Fibroblast of skin of right quadriceps (primary cell): Measurements from ENCODE around the gene LRP2BP.
"Not testable (repeated sequence)": the region's sequence is repeated elsewhere in the genome, so short reads cannot be mapped to it uniquely, and the experiment has no call there.

Experiments used
- DNase-seq: peaks from one replicate; pipeline ENCODE4 v3.0.0-alpha.2; 2013

LRP2BP gene

GRCh38 chr4:185394568-185395237 lies 1.0 kb downstream of the LRP2BP start:
- peak; percentile 31 for DNase-seq

GRCh38 chr4:185392156-185392555 lies 3.6 kb downstream of the LRP2BP start:
- no peak for DNase-seq

GRCh38 chr4:185390941-185391340 lies 4.8 kb downstream of the LRP2BP start:
- DNase-seq = no peak

DNA sequence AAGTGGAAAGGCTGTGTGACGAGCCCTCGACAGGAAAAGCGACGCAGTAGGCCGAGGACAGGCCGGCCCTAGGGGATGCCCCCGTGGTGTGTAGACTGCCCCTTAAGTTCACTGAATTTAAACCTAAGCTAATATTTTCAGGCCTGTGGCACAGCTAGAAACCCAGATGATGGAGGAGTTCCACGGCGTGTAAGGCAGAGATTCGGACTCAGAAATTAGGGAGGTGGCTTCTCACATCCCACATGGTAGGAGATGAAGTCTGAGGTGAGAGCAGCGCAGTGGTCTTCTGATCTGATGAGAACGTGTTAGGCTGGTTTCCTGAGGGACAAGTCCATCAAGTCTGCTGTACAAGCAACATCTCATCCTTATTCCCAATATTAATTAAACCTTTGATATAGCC lies 7.8 kb downstream of the LRP2BP start:
- DNase-seq = no peak

DNA sequence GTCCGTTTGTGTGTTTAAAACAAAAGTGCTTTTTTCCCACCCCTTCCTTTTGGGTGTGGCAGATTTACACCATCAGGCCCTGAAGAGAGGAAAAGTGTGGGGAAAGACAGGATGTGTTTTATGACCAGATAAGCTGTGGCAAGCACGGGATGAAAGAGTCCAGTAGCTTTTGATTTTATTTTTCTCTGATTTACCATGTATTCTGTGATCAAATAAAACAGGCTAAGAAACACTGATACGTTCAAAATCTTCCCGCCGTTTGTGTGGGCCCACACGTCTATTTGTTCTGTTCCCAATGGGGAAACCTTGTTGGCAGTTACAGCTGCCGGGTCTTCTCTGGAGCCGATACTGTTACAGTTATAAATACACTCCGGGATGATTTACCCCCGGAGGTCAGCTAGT lies 10.8 kb downstream of the LRP2BP start:
- DNase-seq = peak; percentile 26

DNA sequence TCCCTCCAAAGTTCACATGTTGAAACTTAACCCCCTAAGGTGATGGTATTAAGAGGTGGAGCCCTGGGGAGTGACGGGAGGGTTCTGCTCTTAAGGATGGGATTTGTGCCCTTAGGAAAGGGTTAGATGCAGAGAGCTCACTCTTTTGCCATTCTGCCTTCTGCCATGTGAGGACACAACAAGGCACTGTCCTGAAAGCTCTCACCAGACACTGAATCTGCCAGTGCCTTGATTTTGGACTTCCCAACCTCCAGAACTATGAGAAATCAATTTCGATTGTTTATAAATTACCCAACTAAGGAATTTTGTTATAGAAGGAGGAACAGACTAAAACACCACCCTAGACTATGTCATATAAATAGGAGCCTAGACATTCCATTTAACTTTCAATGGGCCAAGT lies 11.7 kb downstream of the LRP2BP start:
- DNase-seq = no peak

GRCh38 chr4:185383451-185383850 lies 12.3 kb downstream of the LRP2BP start:
- DNase-seq = no peak

- no peak for DNase-seq
Measured at GRCh38 chr4:185382754-185383153, 13.0 kb downstream of the LRP2BP start.

DNA sequence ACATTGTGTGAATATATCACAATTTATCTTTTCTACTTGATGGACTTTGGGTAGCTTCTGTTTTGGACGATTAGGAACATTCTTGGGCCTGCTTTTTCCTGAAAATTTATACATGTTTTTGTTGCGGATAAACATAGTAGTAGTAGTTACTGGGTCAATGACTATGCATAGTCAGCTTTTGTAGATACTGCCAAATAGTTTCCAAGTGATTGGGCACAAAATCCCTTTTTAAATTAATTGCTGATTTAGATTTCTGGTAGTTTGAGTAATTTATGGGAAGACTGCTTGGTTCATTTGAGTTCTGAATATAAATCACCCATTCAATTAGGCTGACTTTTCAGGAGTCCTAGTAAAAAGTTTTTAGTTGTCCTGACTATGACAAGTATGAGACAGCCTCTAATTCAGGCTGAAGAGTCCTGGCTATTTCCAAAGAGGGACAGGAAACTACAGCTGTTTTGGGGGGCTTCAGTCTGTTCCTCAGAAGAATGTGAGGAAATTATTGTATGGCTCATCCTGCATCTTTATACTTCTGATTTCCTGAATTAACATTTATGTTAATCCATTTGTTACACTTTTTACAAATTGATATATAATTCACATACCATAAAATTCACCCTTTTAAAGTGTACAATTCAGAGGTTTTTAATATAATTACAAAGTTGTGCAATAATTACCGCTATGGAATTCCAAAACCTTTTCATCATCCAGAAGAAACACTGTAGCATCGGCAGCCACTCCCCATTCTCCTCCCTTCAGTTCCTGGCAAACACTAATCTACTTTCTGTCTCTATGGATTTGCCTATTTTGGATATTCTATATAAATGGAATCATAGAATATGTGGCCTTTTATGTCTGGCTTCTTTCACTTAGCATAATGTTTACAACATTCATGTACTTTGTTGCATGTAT lies 14.2 kb downstream of the LRP2BP start:
- peak; percentile 55 for DNase-seq

GRCh38 chr4:185380320-185380719 lies 15.4 kb downstream of the LRP2BP start:
- DNase-seq = no peak

GRCh38 chr4:185379326-185380295 lies 16.1 kb downstream of the LRP2BP start:
- DNase-seq = no peak

- DNase-seq = no peak
Measured at GRCh38 chr4:185378264-185378663, 17.5 kb downstream of the LRP2BP start.

- no peak for DNase-seq
Measured at GRCh38 chr4:185374573-185374972, 21.2 kb downstream of the LRP2BP start.

GRCh38 chr4:185374027-185374426 lies 21.7 kb downstream of the LRP2BP start:
- no peak for DNase-seq

GRCh38 chr4:185371702-185372101 lies 24.0 kb downstream of the LRP2BP start:
- DNase-seq = no peak

GRCh38 chr4:185370268-185370949 lies 25.3 kb downstream of the LRP2BP start:
- DNase-seq = no peak

DNA sequence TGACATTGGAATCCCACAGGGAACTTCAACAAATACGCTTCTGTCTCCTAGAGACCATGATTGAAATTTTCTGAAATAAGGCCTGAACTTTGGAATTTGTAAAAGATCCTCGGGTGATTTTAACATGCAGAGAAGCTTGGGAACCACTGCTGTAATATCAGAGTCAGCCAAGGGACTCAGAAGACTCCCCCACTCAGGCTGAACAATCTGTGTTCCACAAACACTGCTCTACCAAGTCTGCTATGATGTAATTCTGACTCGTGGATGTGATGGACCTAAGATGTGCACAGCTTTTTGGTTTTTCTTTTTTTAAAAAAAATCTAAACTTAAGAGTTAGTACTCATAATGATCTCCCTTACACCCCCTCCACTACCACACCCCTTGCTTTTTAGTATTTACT lies 26.0 kb downstream of the LRP2BP start:
- DNase-seq = peak; percentile 30

GRCh38 chr4:185364886-185365285 lies 30.8 kb downstream of the LRP2BP start:
- no peak for DNase-seq

DNA sequence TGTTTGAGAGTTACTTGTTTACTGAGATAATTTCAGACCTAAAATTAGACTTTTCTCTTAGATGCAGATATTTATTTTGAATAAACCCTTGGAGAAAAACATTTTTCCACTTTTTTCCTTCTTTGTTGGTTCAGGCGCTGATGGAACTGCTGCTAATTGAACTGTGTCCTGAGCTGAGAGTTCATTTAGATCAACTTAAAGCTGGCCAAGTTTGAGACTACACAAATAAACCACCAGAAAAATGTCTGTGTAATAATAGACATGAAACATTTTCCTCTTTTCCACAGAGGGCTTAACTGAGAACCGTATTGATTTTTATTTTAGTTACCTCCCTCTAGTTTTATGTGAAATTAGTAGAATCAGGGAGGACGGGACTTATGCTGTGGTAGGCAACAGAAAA lies 32.5 kb downstream of the LRP2BP start:
- no peak for DNase-seq

DNA sequence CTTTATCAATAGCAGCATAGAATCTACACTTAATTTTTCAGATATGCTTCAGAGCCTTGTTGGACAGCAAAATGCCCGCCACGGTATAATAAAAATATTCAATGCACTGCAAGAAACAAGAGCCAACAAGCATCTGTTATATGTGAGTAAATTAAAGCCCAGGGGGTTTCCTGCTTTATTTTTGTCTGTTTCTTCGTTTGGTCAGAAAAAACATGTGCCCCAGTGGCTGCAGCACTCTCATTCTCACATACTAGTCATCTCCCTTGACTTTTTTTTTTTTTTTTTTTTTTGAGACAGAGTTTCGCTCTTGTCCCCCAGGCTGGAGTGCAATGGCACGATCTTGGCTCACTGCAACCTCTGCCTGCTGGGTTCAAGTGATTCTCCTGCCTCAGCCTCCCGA lies 33.2 kb downstream of the LRP2BP start:
- not testable (repeated sequence) for DNase-seq

- no peak for DNase-seq
Measured at GRCh38 chr4:185361872-185362271, 33.9 kb downstream of the LRP2BP start.

DNA sequence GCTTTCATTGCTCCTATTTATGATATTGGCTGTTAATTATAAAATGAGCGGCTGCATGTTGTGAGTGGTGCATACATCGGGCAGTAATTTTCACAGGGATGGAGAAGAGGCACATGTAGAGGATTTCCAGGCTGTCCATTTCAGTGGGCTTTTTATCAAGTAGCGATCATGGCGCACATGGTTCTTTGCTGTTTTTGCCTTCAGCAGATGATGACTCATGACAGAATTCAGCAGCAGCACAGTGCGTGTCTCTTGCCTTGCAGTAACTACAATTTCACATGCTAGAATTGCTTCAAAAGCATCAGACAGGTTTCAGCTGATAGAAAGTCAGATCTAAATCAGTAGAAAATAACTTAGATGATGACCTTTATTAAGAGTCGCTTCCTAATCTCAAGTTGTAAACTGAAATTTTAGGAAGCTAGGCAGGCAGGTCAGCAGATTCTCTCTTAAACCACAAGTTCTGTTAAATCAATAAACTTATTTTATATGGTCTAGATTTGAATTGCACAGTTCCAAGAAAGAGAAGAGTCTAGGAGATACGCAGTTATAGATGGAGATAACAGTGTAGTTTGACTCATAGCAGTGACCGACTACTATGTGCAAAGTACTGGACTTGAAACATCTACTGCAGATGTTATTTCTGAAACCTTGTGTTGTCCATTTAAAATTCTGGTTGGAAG lies 35.8 kb downstream of the LRP2BP start:
- peak; percentile 49 for DNase-seq
